CD1c-positive myeloid dendritic cell (primary cell): ENCODE measurements around the gene UTS2.

Source experiments
- DNase-seq: peaks from one replicate; pipeline ENCODE4 v3.0.0-alpha.2; 2016; ENCODE audit errors: extremely low spot score

Gene UTS2

DNA sequence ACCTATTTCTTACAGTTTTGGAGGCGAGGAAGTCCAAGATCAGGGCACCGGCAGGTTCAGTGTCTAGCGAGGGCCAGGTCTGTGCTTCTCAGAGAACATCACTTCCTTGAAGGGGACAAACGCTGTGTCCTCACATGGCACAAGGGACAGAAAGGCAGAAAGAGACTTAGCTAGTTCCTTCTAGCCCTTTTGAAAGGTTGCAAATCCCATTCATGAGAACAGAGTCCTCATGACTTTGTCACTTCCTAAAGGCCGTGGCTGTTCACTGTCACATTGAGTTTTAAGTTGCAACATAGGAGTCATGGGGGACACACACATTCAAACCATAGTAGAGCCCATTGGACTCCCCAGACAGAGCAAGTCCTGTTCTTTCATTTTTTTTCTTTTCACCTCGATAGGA, 41.4 kb downstream of the UTS2 start:
- DNase-seq: peak; percentile 28

DNA sequence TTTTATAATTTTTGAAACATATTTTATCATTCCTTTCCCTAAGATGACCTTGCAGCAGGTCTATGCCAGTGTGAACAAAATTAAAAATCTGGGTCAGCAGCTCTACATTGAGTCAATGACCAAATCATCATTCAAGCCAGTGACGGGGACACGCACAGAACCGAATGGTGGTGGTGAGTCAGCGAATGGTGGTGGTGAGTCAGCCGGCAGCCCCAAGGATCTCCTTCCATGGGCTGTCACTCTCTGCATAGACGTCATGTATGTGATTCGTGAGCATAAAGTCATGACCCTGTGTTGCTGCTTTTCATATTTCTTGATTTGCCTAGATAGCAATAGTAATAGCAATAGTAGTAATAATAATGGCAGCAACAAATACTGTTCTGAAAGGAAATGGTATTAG, 42.5 kb downstream of the UTS2 start:
- peak; percentile 49 for DNase-seq

DNA sequence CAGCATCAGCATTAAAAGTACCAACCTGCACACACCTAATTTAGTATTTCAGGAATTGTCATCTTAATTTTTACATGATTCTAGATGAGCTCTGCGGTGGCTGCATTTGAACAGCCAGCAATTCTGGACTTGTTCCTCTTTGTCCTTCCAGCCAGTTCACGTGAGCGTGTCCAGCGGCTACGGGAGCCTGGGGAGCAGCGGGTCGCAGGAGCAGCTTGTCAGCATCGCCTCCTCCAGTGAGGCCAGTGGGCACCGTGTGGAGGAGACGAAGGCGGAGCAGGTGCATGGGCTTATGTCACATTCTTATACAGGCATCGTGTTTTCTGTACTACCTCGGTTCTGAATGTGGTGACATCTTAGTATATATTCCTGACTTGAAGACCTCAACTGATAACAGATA, 43.1 kb downstream of the UTS2 start:
- no peak for DNase-seq

DNA sequence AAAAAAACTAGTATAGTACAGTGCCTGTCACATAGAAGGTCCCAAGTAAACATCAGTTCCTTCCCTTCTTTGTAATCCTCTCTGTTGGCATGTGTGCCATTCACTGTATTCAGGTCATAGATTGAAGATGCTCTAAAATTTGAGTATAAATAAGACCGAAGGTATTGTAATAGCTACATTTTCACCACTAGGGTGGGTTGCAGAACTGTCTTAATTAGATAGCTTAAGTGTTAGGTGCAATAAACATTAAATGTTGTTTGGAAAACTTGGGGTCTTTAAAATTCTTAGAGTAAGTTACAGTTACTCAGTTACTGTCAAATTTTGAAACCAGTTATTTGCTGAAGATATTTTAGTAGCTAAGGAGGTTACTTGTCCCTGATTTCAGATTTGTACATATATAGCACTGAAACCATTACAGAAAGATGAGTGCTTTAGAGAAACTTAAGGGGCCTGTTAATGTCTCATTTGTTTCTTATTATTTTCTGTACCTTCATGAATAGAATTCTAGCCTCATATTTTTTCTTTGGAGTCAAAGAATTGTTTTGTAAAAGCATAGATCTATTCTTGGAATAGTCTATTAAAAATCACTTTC, 44.5 kb downstream of the UTS2 start:
- peak; percentile 28 for DNase-seq

DNA sequence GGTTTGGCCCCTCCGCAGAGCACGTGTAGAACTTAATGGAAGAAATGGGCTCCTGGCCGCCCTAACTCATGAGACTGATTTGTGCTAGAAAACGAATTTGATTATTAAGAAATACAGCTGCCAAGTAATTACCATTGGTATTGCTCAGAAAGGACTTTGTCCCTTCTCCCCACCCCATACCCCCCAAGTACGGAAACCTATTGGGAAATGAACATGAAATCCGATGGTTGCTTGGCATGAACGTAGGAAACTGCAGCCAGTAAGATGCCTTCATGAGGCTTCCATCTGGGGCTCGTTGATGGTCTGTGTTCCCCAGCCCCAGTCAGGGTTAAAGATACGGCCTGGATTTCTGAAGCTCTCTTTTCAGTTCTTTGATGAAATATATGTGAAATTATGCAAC, 47.4 kb downstream of the UTS2 start:
- no peak for DNase-seq
